Fibroblast of villous mesenchyme (primary cell): ENCODE measurements around the gene NFATC2. TPM values are rescaled to one million over a fixed set of nuclear protein-coding genes. Genes with fewer than 3 reads are reported as not detected.

Source experiments
- DNase-seq: peaks from one replicate; pipeline ENCODE4 v3.0.0-alpha.2; 2010; ENCODE audit warnings: low read depth
- H3K4me3 ChIP-seq: 2 replicates; pipeline ENCODE4 v1.5.1; 2011; ENCODE audit warnings: low read depth, mild to moderate bottlenecking, low read length
- total RNA-seq: library from RNA; depleted of rRNA; stranded (reverse); fragments of >200 nt; gene quantifications from 2 replicates; pipeline ENCODE4 v1.2.3, GENCODE V29; 2012
- TF ChIP-seq, protein P1 (sequence below): IDR thresholded peaks from 2 replicates; pipeline ENCODE4 v1.5.1; 2012; ENCODE audit warnings: low read depth, mild to moderate bottlenecking, low read length; ENCODE audit not compliant: insufficient read depth

NFATC2 gene
- total RNA-seq, 1 donor, result under 0.01 TPM

DNA sequence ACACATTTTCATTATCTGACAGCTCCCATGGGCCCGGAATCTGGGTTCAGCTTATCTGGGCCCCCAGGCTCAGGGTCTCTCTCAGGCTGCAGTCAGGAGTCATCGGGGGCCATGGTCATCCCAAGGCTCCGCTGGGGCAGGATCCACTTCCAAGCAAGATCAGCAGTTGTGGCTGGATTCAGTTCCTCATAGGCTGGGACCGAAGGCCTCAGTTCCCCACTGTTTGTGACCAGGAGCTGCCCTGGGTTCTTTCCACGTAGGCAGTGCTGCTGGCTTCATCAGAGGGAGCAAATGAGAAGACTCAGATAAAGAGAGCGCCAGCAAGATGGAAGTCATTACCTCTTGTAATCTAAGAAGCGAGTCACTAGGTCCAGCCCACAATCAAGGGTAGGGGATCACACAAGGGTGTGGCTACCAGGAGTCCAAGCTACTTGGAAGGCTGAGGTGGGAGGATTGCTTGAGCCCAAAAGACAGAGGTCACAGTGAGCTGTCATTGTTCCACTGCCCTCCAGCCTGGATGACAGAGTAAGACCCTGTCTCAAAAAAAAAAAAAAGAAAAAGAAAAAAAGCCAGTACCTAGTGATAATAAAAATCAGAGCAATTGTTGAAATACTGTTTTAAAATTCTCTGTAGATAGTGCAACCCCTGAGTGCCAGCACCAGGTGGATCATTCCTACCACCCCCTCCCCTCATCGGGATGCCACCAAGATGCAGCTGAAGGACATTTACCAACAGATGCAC lies 162.7 kb downstream of the NFATC2 start:
- TF ChIP-seq, protein P1, sequence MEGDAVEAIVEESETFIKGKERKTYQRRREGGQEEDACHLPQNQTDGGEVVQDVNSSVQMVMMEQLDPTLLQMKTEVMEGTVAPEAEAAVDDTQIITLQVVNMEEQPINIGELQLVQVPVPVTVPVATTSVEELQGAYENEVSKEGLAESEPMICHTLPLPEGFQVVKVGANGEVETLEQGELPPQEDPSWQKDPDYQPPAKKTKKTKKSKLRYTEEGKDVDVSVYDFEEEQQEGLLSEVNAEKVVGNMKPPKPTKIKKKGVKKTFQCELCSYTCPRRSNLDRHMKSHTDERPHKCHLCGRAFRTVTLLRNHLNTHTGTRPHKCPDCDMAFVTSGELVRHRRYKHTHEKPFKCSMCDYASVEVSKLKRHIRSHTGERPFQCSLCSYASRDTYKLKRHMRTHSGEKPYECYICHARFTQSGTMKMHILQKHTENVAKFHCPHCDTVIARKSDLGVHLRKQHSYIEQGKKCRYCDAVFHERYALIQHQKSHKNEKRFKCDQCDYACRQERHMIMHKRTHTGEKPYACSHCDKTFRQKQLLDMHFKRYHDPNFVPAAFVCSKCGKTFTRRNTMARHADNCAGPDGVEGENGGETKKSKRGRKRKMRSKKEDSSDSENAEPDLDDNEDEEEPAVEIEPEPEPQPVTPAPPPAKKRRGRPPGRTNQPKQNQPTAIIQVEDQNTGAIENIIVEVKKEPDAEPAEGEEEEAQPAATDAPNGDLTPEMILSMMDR, result no peak
- H3K4me3 ChIP-seq, result no peak overlapping the region
- no peak for DNase-seq

DNA sequence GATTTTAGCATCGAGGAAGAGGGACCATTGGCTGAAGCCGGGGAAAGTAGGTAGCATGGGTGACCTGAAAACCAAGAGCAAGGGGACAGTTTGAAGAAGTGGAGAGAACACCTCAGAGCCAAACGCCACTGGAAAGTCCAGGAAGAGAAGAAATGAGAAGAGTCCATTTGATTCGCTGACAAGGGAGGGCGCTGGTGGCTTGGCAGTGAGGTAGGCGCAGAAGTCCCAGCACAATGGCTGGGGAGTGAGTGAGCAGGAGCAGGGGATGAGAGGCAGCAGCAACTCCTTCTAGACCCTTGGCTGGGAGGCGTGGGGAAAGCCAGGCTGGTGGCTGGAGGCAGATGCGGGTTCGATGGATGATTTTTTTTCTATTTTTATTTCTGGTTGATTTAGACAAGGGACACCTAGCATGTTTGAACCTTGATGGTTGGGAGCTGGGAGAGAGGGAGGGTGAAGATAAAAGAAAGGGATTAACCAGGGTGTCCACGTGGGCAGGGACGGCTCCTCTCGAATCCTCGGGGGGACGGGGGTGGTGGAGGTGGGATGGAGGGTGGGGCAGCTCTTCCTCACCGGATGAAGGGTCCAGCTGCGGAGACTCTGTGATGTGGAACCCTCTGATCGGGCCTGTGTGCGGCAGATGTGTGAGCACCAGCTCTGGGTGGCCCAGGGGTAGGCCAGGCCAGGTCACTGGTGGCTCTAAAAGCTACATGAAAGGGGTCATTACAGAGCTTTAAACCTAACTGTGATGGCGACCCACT lies 164.2 kb downstream of the NFATC2 start:
- no peak overlapping the region for H3K4me3 ChIP-seq
- TF ChIP-seq, protein P1, result peak; percentile 14
- DNase-seq, result no peak

DNA sequence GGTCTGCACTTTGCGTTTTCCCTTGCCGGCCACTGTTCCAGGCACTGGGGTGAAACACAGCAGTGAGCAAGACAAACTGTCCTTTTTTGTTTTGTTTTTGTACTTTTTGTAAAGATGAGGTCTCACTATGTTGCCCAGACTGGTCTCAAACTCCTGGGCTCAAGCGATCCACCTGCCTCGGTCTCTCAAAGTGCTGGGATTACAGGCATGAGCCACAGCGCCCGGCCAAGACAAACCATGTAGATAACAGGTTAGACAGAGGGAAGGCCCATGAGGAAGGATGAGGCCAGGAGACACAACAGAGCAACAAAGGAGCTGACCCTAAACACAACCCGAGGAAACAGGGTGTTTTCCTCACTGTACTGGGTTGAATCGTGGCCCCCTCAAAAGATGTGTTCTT lies 165.4 kb downstream of the NFATC2 start:
- TF ChIP-seq, protein P1, result no peak
- H3K4me3 ChIP-seq, result no peak overlapping the region
- DNase-seq, result no peak

DNA sequence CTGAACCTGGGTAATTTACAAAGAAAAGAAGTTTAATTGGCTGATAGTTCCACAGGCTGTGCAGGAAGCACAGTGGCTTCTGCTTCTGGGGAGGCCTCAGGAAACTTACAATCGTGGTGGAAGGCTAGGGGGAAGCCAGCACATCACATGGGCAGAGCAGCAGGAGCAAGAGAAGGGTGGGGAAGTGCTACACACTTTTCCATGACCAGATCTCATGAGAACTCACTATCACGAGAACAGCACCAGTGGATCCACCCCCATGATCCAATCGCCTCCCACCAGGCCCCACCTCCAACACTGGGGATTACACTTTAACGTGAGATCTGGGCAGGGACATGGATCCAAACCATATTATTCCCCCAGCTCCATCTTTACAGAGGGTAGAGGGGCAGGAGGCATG lies 166.4 kb downstream of the NFATC2 start:
- TF ChIP-seq, protein P1, result no peak
- DNase-seq, result no peak
- no peak overlapping the region for H3K4me3 ChIP-seq

DNA sequence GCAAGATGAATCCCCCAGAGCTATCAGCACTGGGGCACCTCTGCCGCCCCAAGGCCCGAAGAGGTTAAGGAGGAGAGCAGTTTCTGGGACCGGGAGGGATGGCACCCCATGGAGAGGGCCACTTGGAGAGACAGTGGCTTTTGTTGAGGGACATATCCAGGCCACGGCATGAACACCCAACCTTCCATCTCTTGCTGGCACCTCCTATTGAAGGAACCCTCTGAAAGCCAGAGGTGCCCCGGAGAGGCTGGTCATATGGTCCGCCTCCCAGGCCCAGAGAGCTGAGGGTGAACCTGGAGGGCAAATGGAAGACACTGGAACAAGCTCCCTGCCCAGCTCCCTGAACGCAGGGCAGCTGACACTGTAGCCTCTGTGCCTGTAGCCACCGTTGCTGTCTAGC lies 167.0 kb downstream of the NFATC2 start:
- TF ChIP-seq, protein P1, result no peak
- DNase-seq, result no peak

DNA sequence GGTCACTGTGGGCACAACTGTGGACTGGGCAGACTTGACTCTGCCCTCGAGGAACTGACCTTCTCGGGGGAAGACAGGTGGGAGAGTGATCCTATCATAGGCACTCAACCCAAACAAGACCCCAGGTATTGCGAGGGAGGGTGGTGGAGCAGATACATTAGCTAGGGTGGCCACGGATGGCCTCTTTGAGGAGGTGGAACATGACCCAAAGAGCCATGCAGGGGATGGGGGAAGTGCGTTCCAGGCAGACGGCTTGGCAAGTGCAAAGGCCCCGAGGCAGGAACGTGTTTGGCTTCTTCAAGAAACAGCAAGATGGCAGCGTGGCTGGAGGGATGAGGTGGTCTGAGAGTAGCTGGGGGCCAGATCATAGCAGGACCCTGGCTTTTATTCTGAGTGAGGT lies 167.6 kb downstream of the NFATC2 start:
- no peak overlapping the region for H3K4me3 ChIP-seq
- TF ChIP-seq, protein P1, result no peak
- DNase-seq, result no peak

More for the DNA sequence above, 167.0 kb downstream of the NFATC2 start:
- H3K4me3 ChIP-seq, result no peak overlapping the region
